Neutrophil (primary cell): ENCODE data around the gene MINDY2.
A peak's percentile ranks its signal among the peaks of the same experiment; 100 is the strongest.

Experiments used
- H3K27ac ChIP-seq: fragments of 200-600 bp; sonication (generic); 2 replicates; pipeline ENCODE4 v1.5.1; 2016; ENCODE audit warnings: mild to moderate bottlenecking, moderate library complexity
- H3K27me3 ChIP-seq: fragments of 200-600 bp; sonication (generic); 2 replicates; pipeline ENCODE4 v1.6.0; 2016; ENCODE audit warnings: mild to moderate bottlenecking
- H3K36me3 ChIP-seq: fragments of 200-600 bp; sonication (generic); 2 replicates; pipeline ENCODE4 v1.5.1; 2017
- H3K4me1 ChIP-seq, 2 experiments: fragments of 200-600 bp in 1 of 2; sonication (generic) in 1 of 2; 1 replicate in 1 of 2; 2 replicates in 1 of 2; pipeline versions ENCODE4 v1.5.1 to v1.6.1; 2013 to 2016; ENCODE audit warnings: low read depth in 1 of 2, low read length in 1 of 2, mild to moderate bottlenecking in 1 of 2, moderate library complexity in 1 of 2; ENCODE audit not compliant: control insufficient read depth in 1 of 2, insufficient read depth in 1 of 2
- H3K4me3 ChIP-seq, 2 experiments: fragments of 200-600 bp in 1 of 2; sonication (generic) in 1 of 2; 1 replicate in 1 of 2; 2 replicates in 1 of 2; pipeline ENCODE4 v1.5.1; 2013 to 2016; ENCODE audit warnings: low read depth in 1 of 2, low read length in 1 of 2, mild to moderate bottlenecking in 1 of 2, moderate library complexity in 1 of 2
- H3K9me3 ChIP-seq: fragments of 200-600 bp; sonication (generic); 2 replicates; pipeline ENCODE4 v1.5.1; 2016
- CTCF ChIP-seq: fragments of 200-600 bp; sonication (generic); IDR thresholded peaks from 2 replicates; pipeline ENCODE4 v1.5.1; 2016; ENCODE audit warnings: antibody characterized with exemption

Gene MINDY2

GRCh38 chr15:58770857-58771620, at the start of gene MINDY2:
TSS of gene MINDY2 (plus strand) at chr15:58771302. CDS start at chr15:58771396, 94 bp downstream.
- Histone ChIP-seq H3K4me1 (peaks cover 38 to 42% of the 10 kb centered on the region in 2 experiments), H3K27me3 (no peaks in the 10 kb centered on the region), H3K9me3 (no peaks in the 10 kb centered on the region), H3K27ac (peak within 1 kb of the TSS; percentile 82), H3K4me3 (peak within 1 kb of the TSS; percentile 78 to 89), H3K36me3 (no peaks in the 10 kb centered on the region)
- peak; percentile 73 for TF ChIP-seq CTCF

GRCh38 chr15:58724466-58724865, 46.6 kb upstream of the MINDY2 start:
- TF ChIP-seq CTCF: no peak
- H3K9me3 ChIP-seq: no peaks in the 10 kb centered on the region
- peak overlapping the region; percentile 50 for H3K27ac ChIP-seq
- H3K27me3 ChIP-seq: no peaks in the 10 kb centered on the region
- H3K36me3 ChIP-seq: no peaks in the 10 kb centered on the region
- no peak overlapping the region for H3K4me3 ChIP-seq
- H3K4me1 ChIP-seq: no peaks in the 10 kb centered on the region

DNA sequence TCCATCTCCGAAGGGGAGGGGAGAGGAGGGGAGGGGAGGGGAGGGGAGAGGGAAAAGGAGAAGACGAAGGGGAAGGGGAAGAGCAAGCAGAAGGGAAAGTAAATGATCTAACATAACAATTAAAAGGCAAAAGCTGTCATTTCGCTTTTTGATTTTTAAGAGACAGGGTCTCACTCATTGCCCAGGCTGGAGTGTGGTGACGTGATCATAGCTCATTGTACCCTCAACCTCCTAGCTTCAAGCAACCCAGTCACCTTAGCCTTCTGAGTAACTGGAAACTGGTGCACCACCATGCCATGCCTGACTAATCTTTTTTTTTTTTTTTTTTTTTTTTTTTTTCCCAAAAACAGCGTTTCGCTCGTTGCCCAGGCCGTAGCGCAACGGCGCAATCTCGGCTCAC, 44.2 kb upstream of the MINDY2 start:
- Histone ChIP-seq H3K36me3 (no peaks in the 10 kb centered on the region), H3K4me3 (no peak overlapping the region), H3K9me3 (no peaks in the 10 kb centered on the region), H3K27ac (no peak overlapping the region), H3K27me3 (no peaks in the 10 kb centered on the region), H3K4me1 (no peaks in the 10 kb centered on the region)
- no peak for TF ChIP-seq CTCF

DNA sequence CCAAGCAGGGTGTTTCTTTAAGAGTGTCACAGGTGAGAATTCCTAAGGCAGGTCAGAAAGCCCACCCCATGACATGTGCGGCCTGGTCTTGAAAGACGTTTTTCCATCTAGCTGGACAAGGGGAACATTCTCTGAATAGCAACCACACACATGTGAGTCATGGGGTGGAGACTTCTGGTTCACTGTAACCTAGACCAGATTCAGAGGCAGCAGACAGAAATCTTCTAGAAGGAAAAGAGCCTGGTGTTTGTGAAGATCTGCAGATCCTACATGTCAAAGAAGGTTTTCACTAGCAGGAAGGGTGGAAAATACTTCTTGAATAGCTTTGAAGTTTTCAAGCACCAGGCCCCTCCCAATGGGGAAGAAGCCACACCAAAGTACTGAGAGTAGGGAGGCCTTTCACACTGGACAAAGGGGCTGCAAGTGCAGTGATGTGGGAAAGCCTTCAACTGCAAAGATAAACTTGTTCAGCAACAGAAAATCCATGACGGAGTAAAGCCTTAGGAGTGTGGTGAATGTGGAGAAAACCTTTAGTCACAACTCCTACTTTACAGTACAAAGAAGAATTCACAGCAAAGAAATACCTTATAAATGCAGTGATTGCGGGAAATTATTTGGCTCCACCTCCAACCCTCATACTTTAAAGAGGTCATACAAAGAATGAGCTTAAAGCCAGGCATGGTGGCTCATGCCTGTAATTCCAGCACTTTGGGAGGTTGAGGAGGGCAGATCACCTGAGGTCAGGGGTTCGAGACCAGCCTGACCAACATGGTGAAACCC, 39.2 kb upstream of the MINDY2 start:
- Histone ChIP-seq H3K27ac (no peak overlapping the region), H3K36me3 (no peaks in the 10 kb centered on the region), H3K9me3 (no peaks in the 10 kb centered on the region), H3K4me1 (peaks cover 0 to under 1% of the 10 kb centered on the region in 2 experiments), H3K4me3 (no peak overlapping the region), H3K27me3 (no peaks in the 10 kb centered on the region)
- no peak for TF ChIP-seq CTCF

- Histone ChIP-seq H3K36me3 (no peaks in the 10 kb centered on the region), H3K27ac (peak overlapping the region; percentile 39), H3K9me3 (no peaks in the 10 kb centered on the region), H3K4me1 (peaks cover 8 to 9% of the 10 kb centered on the region in 2 experiments), H3K4me3 (no peak overlapping the region), H3K27me3 (no peaks in the 10 kb centered on the region)
- no peak for TF ChIP-seq CTCF
Measured at GRCh38 chr15:58732625-58733363, 38.3 kb upstream of the MINDY2 start.
